ENCODE results near the gene TBC1D9B.

TBC1D9B gene

GRCh38 chr5:179904463-179905160 is 3.1 kb downstream of the TBC1D9B start:
- no peak for DNase-seq (ENCODE audit: low read depth)
- in situ Hi-C loops (cut with HindIII; ENCODE audit: low sequenced_read_pairs) = no loop called here
- TF ChIP-seq, protein P1, sequence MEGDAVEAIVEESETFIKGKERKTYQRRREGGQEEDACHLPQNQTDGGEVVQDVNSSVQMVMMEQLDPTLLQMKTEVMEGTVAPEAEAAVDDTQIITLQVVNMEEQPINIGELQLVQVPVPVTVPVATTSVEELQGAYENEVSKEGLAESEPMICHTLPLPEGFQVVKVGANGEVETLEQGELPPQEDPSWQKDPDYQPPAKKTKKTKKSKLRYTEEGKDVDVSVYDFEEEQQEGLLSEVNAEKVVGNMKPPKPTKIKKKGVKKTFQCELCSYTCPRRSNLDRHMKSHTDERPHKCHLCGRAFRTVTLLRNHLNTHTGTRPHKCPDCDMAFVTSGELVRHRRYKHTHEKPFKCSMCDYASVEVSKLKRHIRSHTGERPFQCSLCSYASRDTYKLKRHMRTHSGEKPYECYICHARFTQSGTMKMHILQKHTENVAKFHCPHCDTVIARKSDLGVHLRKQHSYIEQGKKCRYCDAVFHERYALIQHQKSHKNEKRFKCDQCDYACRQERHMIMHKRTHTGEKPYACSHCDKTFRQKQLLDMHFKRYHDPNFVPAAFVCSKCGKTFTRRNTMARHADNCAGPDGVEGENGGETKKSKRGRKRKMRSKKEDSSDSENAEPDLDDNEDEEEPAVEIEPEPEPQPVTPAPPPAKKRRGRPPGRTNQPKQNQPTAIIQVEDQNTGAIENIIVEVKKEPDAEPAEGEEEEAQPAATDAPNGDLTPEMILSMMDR (IDR thresholded peaks at IDR 0.05; ENCODE audit: low read depth, low read length, missing control alignments) = no peak
- no peak overlapping the region for H3K4me3 ChIP-seq (ENCODE audit: low read depth, low read length)

DNA sequence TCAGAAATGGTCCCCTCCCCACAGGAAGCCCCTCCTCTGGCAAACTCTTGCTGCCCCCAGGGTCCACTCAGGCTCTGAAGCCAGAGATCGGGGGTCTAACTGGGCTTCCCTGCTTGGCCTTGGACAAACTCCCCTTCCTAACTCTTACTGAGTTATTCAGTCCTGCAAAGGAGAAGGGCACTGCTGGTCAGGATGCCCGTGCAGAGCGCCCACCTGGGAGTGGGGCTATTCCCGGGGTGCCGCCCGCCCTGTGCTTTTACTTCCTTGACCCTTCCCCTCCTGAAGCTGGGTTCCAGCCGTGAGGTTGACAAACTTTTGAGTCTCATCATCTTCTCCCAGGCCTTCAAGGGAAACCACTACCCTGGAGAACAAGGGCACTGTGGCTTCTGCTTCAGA is 4.9 kb downstream of the TBC1D9B start:
- DNase-seq (ENCODE audit: low read depth) = no peak
- in situ Hi-C loops (cut with HindIII; ENCODE audit: low sequenced_read_pairs) = no loop called here

GRCh38 chr5:179901915-179902762 is 5.6 kb downstream of the TBC1D9B start:
- in situ Hi-C loops (cut with HindIII; ENCODE audit: low sequenced_read_pairs) = no loop called here
- no peak for DNase-seq (ENCODE audit: low read depth)
- TF ChIP-seq, protein P1 (IDR thresholded peaks at IDR 0.05; ENCODE audit: low read depth, low read length, missing control alignments) = no peak
- H3K4me3 ChIP-seq (ENCODE audit: low read depth, low read length) = no peak overlapping the region

More for the DNA sequence above, 4.9 kb downstream of the TBC1D9B start:
- TF ChIP-seq, protein P1 (IDR thresholded peaks at IDR 0.05; ENCODE audit: low read depth, low read length, missing control alignments) = no peak
- no peak overlapping the region for H3K4me3 ChIP-seq (ENCODE audit: low read depth, low read length)

DNA sequence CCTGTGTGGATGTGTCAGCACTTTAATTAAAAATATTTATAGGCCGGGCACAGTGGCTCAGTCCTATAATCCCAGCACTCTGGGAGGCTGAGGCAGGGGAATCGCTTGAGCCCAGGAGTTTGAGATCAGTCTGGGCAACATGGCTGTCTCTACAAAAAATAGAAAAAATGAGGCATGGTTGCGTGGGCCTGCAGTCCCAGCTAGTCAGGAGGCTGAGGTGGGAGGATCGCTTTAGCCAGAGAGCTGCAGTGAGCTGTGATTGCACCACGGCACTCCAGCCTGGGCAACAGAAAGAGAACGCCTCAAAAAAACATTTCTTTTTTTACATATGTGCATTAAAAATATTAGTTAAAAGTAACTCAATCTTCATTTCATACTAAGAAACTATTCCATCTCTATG is 6.2 kb downstream of the TBC1D9B start:
- TF ChIP-seq, protein P1 (IDR thresholded peaks at IDR 0.05; ENCODE audit: low read depth, low read length, missing control alignments) = no peak
- no peak for DNase-seq (ENCODE audit: low read depth)
- no peak overlapping the region for H3K4me3 ChIP-seq (ENCODE audit: low read depth, low read length)
- in situ Hi-C loops (cut with HindIII; ENCODE audit: low sequenced_read_pairs) = no loop called here

GRCh38 chr5:179900711-179901110 is 7.0 kb downstream of the TBC1D9B start:
- TF ChIP-seq, protein P1 (IDR thresholded peaks at IDR 0.05; ENCODE audit: low read depth, low read length, missing control alignments) = no peak
- H3K4me3 ChIP-seq (ENCODE audit: low read depth, low read length) = no peak overlapping the region
- DNase-seq (ENCODE audit: low read depth) = no peak
- in situ Hi-C loops (cut with HindIII; ENCODE audit: low sequenced_read_pairs) = no loop called here

- in situ Hi-C loops (cut with HindIII; ENCODE audit: low sequenced_read_pairs) = no loop called here
- no peak overlapping the region for H3K4me3 ChIP-seq (ENCODE audit: low read depth, low read length)
- TF ChIP-seq, protein P1 (IDR thresholded peaks at IDR 0.05; ENCODE audit: low read depth, low read length, missing control alignments) = no peak
- DNase-seq (ENCODE audit: low read depth) = no peak
Observed at GRCh38 chr5:179900206-179900605, 7.5 kb downstream of the TBC1D9B start.

Data from astrocyte of the cerebellum (primary cell).